Heart left ventricle (tissue), 13 donors: ENCODE measurements around the gene SERP1.

ENCODE experiments used
- CTCF ChIP-seq, 12 donors: fragments of 200-600 bp; sonication (generic) in 4 of 12; IDR thresholded peaks; one replicate each; pipeline versions ENCODE4 v1.5.0 to v1.8.0; 2018 to 2022; ENCODE audit warnings: antibody characterized with exemption in 12 of 12, mild to moderate bottlenecking in 5 of 12
- POLR2A ChIP-seq, 2 donors: fragments of 450-650 bp; IDR thresholded peaks; one replicate each; pipeline ENCODE4 v1.6.1; 2017; ENCODE audit warnings: antibody characterized with exemption in 2 of 2, mild to moderate bottlenecking in 2 of 2, moderate library complexity in 2 of 2
- donor health status: ischemic (EF 13 %, LVEDD 7.1; RV severe dilation, severe dysfunction).
- donor health status: DM: no; HTN: yes; CAD: no.
- donor health status: DM: no; HTN: no; CAD: no.
- donor health status: ischemic (EF 25% LVEDD 6.9; RV normal size, moderate dysfunction).
- donor health status: ischemic (EF 25% LVEDD 5.7; RV mildly dilated, moderate dysfunction).
- donor health status: ischemic (EF 35%, LVEDD 5.7; RV mildly dilated, moderate dysfunction).
- donor health status: nonischemic (EF 11% LVEDD 7.7; RV severe dilation, severe dysfunction).
- donor health status: DM: yes; HTN: yes; CAD: no.
- donor health status: PGD.
- donor health status: ischemic (EF 29% LVEDD 5.4; RV normal size, mild dysfunction).
- donor health status: nonischemic (EF 23%, LVEDD 6.1; RV moderate dilation, normal function).

DNA sequence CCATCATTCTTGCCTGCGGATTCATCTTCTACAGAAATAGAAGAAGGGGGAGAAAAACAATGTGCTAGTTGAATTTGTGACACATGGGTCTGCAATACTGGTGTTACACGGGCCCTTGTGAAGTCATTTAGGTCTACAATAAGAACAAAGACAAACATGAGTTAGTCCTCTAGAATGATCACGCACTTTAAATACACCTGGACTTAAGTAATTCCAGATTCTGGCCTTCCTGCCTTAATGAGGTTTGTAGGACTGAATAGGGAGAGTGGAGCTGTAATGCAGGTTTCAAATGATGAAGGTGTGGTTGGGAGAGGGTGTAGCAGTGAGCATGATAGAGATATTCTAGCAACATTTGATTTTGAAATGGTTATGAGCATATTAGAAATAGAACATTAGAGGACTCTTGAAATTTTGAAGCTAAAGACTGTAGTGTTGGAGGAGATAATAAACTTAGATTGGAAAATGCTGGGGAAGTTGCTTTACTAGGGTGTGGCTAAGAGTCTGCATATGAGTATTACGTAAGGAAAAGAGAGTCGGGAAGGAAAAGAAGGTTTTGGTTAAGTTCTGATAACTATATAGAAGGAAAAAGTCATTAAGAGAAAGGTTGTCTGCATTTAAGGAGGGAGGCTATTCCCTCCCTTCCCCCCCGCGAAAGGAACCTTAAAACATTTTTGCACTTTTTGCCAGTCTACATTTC, 897 bp upstream of the SERP1 start:
- TF ChIP-seq CTCF (IDR thresholded peaks at IDR 0.05) = no peak
- TF ChIP-seq POLR2A (IDR thresholded peaks at IDR 0.05) = no peak
